HEK293 (cell line): Measurements from ENCODE around the gene CSNK1A1L.

Source experiments
- HOXD13 ChIP-seq: sonication (generic); formaldehyde crosslinking; IDR thresholded peaks from 2 replicates; pipeline ENCODE4 v1.8.0; 2022; ENCODE audit warnings: missing genetic modification reagents, borderline replicate concordance
- KLF1 ChIP-seq: fragments of 450-650 bp; formaldehyde crosslinking; IDR thresholded peaks from 2 replicates; pipeline ENCODE4 v1.5.1; 2016; ENCODE audit warnings: missing biosample characterization, missing genetic modification characterization
- TCF7L2 ChIP-seq: IDR thresholded peaks from 2 replicates; pipeline ENCODE4 v1.6.1; 2011; ENCODE audit warnings: low read depth, mild to moderate bottlenecking, inconsistent platforms, low read length, moderate library complexity, borderline replicate concordance
- YY1 ChIP-seq: fragments of 450-650 bp; formaldehyde crosslinking; IDR thresholded peaks from 2 replicates; pipeline ENCODE4 v1.5.1; 2018; ENCODE audit warnings: missing biosample characterization, missing genetic modification characterization
- ZNF274 ChIP-seq, 2 experiments: fragments of 200-500 bp in 1 of 2; fragments of 450-650 bp in 1 of 2; sonication (Bioruptor generic) in 1 of 2; formaldehyde crosslinking in 1 of 2; IDR thresholded peaks; 2 replicates each; pipeline versions ENCODE4 v1.5.1 to v1.6.1; 2014 to 2016; ENCODE audit warnings: borderline replicate concordance in 1 of 2, inconsistent platforms in 1 of 2, low read length in 1 of 2, missing biosample characterization in 1 of 2, missing genetic modification characterization in 1 of 2
- ZNF302 ChIP-seq: fragments of 450-650 bp; formaldehyde crosslinking; IDR thresholded peaks from 2 replicates; pipeline ENCODE4 v1.5.1; 2016; ENCODE audit warnings: missing biosample characterization, missing genetic modification characterization, low read depth
- ZNF549 ChIP-seq: fragments of 450-650 bp; IDR thresholded peaks from 2 replicates; pipeline ENCODE4 v1.5.1; 2018; ENCODE audit warnings: missing biosample characterization, missing genetic modification characterization, mild to moderate bottlenecking, inconsistent platforms, moderate library complexity
- ZNF624 ChIP-seq: fragments of 450-650 bp; formaldehyde crosslinking; IDR thresholded peaks from 2 replicates; pipeline ENCODE4 v1.5.1; 2017; ENCODE audit warnings: missing biosample characterization, missing genetic modification characterization
- ZNF777 ChIP-seq: fragments of 450-650 bp; formaldehyde crosslinking; IDR thresholded peaks from 2 replicates; pipeline ENCODE4 v1.5.1; 2017; ENCODE audit warnings: missing biosample characterization, missing genetic modification characterization, borderline replicate concordance
- ZNF792 ChIP-seq: fragments of 450-650 bp; formaldehyde crosslinking; IDR thresholded peaks from 2 replicates; pipeline ENCODE4 v1.5.1; 2016; ENCODE audit warnings: missing biosample characterization, missing genetic modification characterization
- TF ChIP-seq, protein P1 (sequence below): fragments of 450-650 bp; formaldehyde crosslinking; IDR thresholded peaks from 2 replicates; pipeline ENCODE4 v1.5.1; 2016; ENCODE audit warnings: missing biosample characterization, missing genetic modification characterization
- TF ChIP-seq, protein P2 (sequence below): fragments of 450-650 bp; formaldehyde crosslinking; IDR thresholded peaks from 2 replicates; pipeline ENCODE4 v1.5.1; 2016; ENCODE audit warnings: missing biosample characterization, missing genetic modification characterization

DNA sequence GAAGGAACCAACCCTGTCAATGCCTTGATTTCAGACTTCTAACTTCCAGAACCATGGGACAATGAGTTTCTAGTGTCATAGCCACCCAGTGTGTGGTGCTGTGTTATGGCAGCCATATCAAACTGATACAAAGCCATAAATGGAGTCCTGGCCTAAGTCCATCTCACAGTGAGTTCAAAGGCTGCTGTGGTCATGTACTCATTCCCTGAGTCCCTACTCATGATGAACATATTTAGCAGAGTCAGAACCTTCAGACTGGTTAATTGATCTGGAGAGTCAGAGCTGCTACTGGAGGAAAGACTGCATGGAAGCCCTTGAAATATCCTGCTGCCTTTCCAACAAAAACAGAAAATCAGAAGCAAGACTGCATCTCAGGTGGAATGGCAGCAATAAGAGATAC lies 39.2 kb upstream of the CSNK1A1L start:
- TF ChIP-seq, protein P1, sequence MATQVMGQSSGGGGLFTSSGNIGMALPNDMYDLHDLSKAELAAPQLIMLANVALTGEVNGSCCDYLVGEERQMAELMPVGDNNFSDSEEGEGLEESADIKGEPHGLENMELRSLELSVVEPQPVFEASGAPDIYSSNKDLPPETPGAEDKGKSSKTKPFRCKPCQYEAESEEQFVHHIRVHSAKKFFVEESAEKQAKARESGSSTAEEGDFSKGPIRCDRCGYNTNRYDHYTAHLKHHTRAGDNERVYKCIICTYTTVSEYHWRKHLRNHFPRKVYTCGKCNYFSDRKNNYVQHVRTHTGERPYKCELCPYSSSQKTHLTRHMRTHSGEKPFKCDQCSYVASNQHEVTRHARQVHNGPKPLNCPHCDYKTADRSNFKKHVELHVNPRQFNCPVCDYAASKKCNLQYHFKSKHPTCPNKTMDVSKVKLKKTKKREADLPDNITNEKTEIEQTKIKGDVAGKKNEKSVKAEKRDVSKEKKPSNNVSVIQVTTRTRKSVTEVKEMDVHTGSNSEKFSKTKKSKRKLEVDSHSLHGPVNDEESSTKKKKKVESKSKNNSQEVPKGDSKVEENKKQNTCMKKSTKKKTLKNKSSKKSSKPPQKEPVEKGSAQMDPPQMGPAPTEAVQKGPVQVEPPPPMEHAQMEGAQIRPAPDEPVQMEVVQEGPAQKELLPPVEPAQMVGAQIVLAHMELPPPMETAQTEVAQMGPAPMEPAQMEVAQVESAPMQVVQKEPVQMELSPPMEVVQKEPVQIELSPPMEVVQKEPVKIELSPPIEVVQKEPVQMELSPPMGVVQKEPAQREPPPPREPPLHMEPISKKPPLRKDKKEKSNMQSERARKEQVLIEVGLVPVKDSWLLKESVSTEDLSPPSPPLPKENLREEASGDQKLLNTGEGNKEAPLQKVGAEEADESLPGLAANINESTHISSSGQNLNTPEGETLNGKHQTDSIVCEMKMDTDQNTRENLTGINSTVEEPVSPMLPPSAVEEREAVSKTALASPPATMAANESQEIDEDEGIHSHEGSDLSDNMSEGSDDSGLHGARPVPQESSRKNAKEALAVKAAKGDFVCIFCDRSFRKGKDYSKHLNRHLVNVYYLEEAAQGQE (tag by site-specific recombination) = no peak
- TF ChIP-seq ZNF777 (tag by site-specific recombination) (no peak), HOXD13 (no peak), ZNF792 (no peak), ZNF274 (IDR thresholded peaks at IDR 0.05; ENCODE audit: low read length) (no peak), ZNF274 (tag by site-specific recombination; IDR thresholded peaks at IDR 0.05; ENCODE audit: borderline replicate concordance) (no peak), ZNF549 (no peak), YY1 (no peak), ZNF302 (tag by site-specific recombination) (no peak), KLF1 (tag by site-specific recombination) (no peak), ZNF624 (tag by site-specific recombination) (no peak), TCF7L2 (no peak)
- TF ChIP-seq, protein P2, sequence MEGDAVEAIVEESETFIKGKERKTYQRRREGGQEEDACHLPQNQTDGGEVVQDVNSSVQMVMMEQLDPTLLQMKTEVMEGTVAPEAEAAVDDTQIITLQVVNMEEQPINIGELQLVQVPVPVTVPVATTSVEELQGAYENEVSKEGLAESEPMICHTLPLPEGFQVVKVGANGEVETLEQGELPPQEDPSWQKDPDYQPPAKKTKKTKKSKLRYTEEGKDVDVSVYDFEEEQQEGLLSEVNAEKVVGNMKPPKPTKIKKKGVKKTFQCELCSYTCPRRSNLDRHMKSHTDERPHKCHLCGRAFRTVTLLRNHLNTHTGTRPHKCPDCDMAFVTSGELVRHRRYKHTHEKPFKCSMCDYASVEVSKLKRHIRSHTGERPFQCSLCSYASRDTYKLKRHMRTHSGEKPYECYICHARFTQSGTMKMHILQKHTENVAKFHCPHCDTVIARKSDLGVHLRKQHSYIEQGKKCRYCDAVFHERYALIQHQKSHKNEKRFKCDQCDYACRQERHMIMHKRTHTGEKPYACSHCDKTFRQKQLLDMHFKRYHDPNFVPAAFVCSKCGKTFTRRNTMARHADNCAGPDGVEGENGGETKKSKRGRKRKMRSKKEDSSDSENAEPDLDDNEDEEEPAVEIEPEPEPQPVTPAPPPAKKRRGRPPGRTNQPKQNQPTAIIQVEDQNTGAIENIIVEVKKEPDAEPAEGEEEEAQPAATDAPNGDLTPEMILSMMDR (tag by site-specific recombination) = no peak
